ENCODE results near the gene GPR15.

DNA sequence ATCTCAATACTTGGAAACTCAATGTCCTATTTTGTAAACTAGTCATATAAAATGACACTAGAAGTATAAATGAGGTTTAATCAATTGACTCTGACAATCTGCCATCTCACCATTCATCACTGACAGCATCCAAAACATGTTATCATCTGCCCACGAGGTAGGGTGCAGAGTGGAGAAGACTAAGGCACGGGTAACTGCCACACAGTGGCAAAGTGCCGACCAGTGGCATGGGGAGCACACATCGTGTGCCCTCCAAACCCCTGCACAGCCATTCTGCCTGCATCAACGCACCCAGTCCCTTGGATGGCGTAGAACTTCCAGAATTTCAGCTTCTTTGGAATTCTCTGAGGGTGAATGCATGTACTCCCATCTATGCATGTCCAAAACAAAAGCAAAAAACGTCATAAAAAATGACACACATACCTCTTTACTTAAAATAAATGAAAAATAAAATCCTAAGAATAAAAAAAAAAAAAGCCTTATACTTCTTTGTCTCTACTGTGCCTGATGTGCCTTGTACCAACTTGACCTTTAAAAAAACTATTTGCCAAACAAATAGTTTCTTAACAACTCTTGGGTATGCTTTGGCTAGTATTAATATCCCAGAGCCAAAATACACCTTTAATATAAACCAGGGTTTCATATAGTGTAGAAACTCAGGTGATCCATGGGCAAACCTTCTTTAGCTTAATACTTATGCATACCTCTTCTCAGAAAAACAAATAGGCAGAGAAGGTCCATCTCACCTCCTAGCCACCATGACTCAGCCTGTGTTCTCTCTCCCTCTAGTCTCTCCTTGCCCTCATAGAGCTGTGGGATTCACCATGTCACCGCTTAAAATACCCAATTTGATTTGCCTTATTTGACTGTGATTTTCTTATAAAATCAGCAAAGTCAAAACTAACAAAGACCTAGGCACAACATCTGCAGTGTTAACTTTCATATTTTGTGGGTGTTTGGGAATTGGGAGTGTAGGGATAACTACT lies 48.9 kb downstream of the GPR15 start:
- TF ChIP-seq, protein P1, sequence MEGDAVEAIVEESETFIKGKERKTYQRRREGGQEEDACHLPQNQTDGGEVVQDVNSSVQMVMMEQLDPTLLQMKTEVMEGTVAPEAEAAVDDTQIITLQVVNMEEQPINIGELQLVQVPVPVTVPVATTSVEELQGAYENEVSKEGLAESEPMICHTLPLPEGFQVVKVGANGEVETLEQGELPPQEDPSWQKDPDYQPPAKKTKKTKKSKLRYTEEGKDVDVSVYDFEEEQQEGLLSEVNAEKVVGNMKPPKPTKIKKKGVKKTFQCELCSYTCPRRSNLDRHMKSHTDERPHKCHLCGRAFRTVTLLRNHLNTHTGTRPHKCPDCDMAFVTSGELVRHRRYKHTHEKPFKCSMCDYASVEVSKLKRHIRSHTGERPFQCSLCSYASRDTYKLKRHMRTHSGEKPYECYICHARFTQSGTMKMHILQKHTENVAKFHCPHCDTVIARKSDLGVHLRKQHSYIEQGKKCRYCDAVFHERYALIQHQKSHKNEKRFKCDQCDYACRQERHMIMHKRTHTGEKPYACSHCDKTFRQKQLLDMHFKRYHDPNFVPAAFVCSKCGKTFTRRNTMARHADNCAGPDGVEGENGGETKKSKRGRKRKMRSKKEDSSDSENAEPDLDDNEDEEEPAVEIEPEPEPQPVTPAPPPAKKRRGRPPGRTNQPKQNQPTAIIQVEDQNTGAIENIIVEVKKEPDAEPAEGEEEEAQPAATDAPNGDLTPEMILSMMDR (IDR thresholded peaks at IDR 0.05): no peak
- TF ChIP-seq POLR2A (IDR thresholded peaks at IDR 0.05): no peak

Data from testis (tissue), 2 donors.